HG03520 (cell line): ENCODE data around the gene FES.
A peak's percentile ranks its signal among the peaks of the same experiment; 100 is the strongest.
"Not testable (repeated sequence)": the region's sequence is repeated elsewhere in the genome, so short reads cannot be mapped to it uniquely, and the experiment has no call there.

Experiments used
- ATAC-seq: cut with Tn5 transposase; IDR thresholded peaks from one replicate; pipeline ENCODE4 v1.9.1; 2021; ENCODE audit warnings: mild to moderate bottlenecking, moderate library complexity; ENCODE audit not compliant: unreplicated experiment

Gene FES

DNA sequence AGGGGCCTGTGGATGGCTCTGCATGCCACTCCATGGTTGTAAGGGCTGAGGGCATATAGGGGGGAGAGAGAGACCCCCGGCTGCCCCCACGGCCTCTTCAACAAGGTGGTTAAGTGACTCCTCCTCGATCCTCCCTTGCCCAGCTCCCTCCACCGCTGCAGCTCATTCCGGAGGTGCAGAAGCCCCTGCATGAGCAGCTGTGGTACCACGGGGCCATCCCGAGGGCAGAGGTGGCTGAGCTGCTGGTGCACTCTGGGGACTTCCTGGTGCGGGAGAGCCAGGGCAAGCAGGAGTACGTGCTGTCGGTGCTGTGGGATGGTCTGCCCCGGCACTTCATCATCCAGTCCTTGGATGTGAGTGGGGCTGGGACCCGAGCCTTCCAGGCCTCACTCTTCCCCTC lies 6.5 kb downstream of the FES start:
- no peak for ATAC-seq

DNA sequence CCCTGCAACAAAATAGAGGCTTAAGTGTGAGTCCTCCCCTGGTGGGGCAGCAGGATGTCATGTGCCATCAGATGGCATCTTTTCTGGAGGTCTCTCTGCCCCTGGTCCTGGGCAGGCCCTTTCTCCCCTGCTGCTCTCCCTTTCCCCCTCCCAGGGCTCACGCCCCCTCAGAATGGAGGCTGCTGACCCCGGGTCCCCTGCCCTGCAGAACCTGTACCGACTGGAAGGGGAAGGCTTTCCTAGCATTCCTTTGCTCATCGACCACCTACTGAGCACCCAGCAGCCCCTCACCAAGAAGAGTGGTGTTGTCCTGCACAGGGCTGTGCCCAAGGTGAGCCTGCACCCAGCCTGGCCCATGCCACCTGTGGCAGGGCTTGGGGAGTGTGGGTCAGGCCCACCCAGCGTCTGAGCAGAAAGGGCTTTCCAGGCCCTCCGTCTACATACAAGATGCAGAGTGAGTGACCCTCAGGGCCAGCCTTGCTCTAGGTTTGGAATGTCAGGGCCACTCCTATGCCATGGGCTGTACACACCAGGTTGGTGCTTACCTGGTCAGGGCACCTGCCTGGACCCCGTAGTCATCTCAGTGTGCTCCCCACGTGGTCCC lies 7.1 kb downstream of the FES start:
- no peak for ATAC-seq

DNA sequence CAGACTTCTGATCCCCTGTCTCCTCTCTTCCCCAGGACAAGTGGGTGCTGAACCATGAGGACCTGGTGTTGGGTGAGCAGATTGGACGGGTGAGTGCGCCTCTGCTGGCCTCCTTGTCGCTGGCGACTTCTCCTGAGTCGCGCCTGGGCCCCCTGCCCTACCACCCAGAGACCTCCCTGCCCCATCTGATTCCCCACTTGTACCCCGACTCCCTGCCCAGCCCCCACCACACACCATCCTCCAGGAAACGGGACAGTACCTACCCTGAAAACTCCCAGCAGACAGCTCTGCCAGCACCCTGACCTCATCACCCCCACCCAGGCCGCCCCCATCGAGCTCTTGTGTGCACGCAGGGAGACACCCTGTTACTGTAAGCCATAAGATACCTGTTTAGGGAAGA lies 7.7 kb downstream of the FES start:
- no peak for ATAC-seq

- no peak for ATAC-seq
Measured at GRCh38 chr15:90892498-90893174, 8.3 kb downstream of the FES start.

- no peak for ATAC-seq
Measured at GRCh38 chr15:90893175-90894090, 9.1 kb downstream of the FES start.

GRCh38 chr15:90895571-90896117 lies 11.3 kb downstream of the FES start:
- no peak for ATAC-seq

- ATAC-seq, result not testable (repeated sequence)
Measured at GRCh38 chr15:90897131-90897655, 12.9 kb downstream of the FES start.

DNA sequence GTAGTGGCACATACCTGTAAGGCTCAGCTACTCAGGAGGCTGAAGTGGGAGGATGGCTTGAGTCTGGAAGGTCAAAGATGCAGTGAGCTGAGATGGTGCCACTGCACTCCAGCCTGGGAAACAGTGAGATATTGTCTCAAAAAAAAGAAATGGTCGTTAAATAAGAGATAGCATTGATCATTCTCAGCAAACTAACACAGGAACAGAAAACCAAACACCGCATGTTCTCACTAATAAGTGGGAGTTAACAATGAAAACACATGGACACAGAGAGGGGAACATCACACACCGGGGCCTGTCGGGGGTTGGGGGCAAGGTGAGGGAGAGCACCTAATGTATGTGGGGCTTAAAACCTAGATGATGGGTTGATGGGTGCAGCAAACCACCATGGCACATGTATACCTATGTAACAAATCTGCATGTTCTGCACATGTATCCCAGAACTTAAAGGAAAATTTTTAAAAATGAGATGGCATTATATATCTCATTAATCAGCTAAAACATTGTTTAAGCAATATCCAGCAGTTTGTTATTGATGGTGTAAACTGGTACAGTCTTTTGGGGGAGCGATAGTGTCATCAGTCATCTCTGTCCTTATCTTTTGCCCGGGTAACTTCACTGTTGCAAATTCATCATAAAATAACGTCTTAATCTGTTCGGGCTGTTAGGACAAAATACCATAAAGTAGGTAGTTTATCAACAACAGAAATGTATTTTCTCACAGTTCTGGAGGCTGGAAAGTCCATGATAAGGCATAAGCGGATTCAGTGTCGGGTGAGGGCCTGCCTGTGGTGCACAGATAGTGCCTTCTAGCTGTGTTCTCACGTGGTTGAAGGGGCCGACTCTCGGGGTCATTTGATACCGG lies 17.1 kb downstream of the FES start:
- no peak for ATAC-seq

DNA sequence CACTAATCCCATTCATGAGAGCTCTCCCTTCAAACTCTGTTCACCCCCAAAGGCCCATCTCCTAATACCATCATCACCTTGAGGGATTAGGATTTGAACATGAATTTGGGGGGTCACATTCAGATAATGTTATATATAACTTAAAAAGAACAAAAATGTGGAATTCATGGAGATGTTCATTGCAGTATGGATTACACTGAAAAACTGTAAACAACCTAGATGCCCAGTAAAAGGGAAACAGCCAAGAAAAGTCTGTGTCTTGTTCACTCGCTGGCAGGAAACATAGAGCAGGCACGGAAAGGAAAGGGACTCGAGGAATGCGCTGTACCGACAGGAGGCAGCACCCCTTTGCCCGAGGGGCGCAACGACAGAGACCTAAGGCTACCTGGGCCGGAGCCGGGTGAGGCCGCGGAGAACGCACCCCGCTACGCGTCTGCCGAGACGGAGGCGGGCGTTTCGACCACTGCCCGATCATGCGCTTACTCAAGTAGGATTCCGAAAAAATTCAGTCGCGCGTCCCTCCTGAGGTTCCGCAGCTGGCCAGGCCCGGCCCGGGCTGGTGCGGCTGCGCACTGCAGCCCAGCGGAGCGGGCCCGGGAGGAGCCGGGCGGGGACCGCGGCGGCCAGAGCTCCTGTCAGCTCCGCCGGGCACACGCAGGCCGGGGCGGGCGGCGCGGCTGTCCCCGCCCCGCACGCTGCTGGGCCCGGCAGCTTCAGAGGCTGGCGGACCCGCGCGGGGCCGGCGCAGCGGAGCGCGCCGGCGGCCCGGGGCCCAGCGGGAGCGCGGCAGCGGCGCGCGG lies 17.9 kb downstream of the FES start:
- peak; percentile 58 for ATAC-seq

DNA sequence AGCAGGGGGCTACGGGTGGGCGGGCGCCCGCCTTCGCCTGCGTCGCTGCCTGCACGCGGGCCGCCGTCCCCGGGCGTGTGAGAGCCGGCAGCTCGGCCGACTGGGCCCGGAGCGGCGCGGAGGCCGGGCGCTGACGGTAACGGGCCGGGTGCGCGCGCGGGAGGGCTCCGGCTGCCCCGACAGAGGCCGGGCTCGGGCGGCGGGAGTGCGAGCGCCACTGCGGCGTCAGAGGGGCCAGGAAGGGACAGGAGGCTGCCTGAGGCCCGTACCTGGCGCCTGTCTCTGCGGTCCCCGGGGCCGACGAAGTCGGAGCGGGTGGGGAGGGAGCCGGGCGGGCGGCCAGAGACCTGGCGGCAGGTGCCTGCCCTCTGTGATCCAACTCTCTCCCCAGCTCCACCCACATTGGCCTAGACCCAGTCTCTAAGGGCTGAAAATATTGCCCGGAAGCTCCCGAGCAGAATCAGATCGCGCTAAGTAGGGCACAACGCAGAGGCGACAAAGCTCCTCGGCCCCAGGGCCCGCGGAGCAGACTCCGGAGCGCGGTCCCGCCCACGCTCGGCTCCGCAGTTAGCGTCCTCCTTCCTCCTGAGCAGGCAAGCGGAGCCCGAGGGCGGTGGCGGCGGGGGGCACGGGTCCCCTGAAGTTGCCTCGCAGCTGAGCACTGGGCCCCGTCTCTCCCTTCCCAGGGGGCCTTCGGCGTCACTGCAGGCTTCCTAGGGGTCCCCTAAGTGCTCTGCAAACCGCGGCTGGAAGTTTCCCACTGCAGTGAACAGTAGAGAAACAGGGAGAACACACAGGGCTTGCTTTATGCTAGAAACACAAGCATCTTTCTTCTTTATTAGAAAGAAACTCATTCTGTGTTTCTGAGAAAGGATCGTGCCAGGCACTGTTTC lies 18.8 kb downstream of the FES start, which contains the start of gene MAN2A2:
TSS of gene MAN2A2 (plus strand) at position 463 of the 893 bp plus-strand sequence. CDS start 906 bp downstream, outside the sequence.
- ATAC-seq, result peak; percentile 43

DNA sequence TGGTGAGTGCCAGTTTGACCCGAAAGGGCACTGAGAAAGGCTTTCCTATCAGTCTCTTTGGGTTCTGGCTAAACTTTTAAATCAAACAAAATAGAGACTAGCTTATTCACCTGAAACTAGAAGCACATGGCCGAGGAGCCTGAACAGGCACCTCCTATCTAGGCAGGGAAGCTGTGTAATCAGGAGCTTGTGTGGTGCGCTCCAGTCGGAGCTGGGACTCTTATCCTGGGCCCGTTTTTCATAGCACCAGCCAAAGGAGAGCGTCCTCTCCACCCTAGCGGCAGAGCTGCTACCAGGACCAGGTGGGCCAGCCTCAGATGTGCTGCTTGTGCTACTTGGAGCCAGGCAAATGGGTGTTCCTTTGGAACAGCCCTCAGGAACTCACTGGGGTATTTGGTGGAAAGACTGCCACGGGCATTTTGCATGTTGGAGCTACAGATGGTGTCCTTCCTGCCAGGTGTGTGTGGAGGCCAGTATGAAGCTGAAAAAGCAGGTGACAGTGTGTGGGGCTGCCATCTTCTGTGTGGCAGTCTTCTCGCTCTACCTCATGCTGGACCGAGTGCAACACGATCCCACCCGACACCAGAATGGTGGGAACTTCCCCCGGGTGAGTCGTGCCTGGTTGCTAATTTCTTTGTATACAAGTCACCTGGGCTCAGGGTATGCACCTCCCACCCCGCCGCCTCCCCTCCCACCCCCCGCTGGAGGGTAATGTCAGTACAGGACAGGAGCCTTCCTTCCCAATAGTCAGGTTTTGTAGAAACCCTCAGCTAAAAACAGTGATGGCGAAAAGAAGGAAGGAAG lies 19.6 kb downstream of the FES start:
- ATAC-seq, result no peak

DNA sequence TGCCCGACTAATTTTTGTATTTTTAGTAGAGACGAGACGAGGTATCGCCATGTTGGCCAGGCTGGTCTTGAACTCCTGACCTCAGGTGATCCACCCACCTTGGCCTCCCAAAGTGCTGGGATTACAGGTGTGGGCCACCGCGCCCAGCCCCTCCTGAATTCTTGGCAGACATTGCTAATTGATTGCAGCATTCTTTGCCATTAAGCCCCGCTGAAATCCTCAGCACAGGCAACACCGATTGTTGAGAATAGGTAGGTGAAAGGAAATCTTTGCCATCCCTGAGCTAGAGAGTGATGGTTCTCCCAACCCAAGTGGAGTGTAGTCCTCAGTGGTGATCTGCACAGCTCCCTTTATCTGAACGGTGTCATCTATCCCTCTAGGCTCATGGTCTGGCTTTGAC lies 20.4 kb downstream of the FES start:
- ATAC-seq, result no peak

GRCh38 chr15:90905306-90906180 lies 21.2 kb downstream of the FES start:
- no peak for ATAC-seq

DNA sequence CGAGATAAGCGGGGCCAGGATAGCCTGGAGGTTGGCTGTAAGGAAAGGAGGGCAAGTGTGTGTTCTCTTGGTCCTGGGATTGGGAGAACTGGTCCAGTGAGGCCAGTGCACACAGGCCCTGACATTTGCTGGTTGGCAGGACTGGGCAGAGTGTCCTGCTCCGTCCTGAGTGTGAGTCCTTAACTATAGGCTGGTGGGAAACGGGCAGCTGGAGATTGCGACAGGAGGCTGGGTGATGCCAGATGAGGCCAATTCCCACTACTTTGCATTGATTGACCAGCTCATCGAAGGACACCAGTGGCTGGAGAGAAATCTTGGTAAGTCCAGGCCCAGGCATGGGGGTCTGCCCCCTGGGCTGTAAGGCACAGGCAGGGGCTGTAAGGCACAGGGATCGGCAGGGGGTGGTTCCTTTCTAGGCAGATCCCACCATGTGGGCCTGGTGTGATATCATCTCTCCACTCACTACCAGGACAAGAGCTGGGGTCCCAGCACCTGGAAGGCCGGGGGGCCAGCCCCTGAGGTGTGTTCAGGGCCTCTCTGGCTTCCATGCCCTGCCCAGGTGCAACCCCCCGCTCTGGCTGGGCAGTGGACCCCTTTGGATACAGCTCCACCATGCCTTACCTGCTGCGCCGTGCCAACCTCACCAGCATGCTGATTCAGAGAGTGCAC lies 22.0 kb downstream of the FES start:
- ATAC-seq, result no peak

GRCh38 chr15:90907051-90907660 lies 22.9 kb downstream of the FES start:
- ATAC-seq, result no peak
